ENCODE data around the gene SYT12.
"Not testable (repeated sequence)": the region's sequence is repeated elsewhere in the genome, so short reads cannot be mapped to it uniquely, and the experiment has no call there.

GRCh38 chr11:66988741-66989140 lies 34.2 kb upstream of the SYT12 start:
- TF ChIP-seq POLR2AphosphoS5 (IDR thresholded peaks at IDR 0.05; ENCODE audit: insufficient read depth, low read depth, low read length); CTCF (IDR thresholded peaks at IDR 0.05; ENCODE audit: extremely low read depth in 1 of 2, insufficient read depth in 1 of 2, low read depth in 1 of 2, low read length in 2 of 2); EZH2 (IDR thresholded peaks at IDR 0.05; ENCODE audit: borderline replicate concordance, low read depth, low read length, severe bottlenecking); POLR2A (IDR thresholded peaks at IDR 0.05; ENCODE audit: low read depth, low read length); GATA2 (IDR thresholded peaks at IDR 0.05; ENCODE audit: insufficient read depth, insufficient read length, low read depth, low read length): not testable (repeated sequence)
